Mucosa of stomach (tissue), 1 donor: Measurements from ENCODE around the gene FAM50A.

Source experiments
- H3K27me3 ChIP-seq: one replicate; pipeline ENCODE4 v1.7.0; 2013; ENCODE audit warnings: mild to moderate bottlenecking, low read length; ENCODE audit not compliant: control insufficient read depth, insufficient read depth
- H3K36me3 ChIP-seq: one replicate; pipeline ENCODE4 v1.7.0; 2013; ENCODE audit warnings: low read length; ENCODE audit not compliant: control insufficient read depth, insufficient read depth
- H3K4me1 ChIP-seq: one replicate; pipeline ENCODE4 v1.7.0; 2013; ENCODE audit warnings: mild to moderate bottlenecking, low read length; ENCODE audit not compliant: control insufficient read depth, insufficient read depth
- H3K4me3 ChIP-seq: one replicate; pipeline ENCODE4 v1.7.0; 2013; ENCODE audit warnings: low read length
- H3K9ac ChIP-seq: one replicate; pipeline ENCODE4 v1.7.0; 2013; ENCODE audit warnings: mild to moderate bottlenecking, low read length, moderate library complexity
- H3K9me3 ChIP-seq: one replicate; pipeline ENCODE4 v1.7.0; 2013; ENCODE audit warnings: mild to moderate bottlenecking, low read length, moderate library complexity; ENCODE audit not compliant: control insufficient read depth
- donor health status: Pancreatic carcinoma.

The FAM50A gene

DNA sequence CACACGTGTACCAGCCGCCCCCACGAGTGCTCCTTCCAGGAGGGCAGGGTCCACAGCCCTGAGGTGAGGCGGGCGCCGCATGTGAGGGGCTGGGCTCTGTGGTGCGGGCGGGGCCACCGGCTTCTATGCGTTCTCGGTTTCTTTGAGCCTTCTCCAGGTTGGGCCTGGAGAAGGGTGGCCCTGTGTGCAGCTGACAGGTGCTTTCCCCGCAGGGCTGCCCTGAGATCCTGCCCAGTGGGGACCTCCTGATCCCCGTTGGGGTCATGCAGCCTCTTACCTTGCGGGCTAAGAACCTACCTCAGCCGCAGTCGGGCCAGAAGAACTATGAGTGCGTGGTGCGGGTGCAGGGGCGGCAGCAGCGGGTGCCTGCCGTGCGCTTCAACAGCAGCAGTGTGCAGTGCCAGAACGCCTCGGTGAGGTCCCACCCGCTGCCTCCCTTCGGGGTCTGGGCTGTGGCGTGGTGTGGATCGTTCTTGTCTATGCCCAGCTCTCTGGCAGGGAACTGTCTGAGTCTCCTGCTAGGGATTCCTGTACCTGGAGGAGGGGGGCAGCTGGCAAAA is 20.9 kb downstream of the FAM50A start:
- H3K4me1 ChIP-seq = peaks cover under 1% of the 10 kb centered on the region
- no peak overlapping the region for H3K9ac ChIP-seq
- no peaks in the 10 kb centered on the region for H3K9me3 ChIP-seq
- H3K36me3 ChIP-seq = no peaks in the 10 kb centered on the region
- H3K27me3 ChIP-seq = no peaks in the 10 kb centered on the region
- no peak overlapping the region for H3K4me3 ChIP-seq

DNA sequence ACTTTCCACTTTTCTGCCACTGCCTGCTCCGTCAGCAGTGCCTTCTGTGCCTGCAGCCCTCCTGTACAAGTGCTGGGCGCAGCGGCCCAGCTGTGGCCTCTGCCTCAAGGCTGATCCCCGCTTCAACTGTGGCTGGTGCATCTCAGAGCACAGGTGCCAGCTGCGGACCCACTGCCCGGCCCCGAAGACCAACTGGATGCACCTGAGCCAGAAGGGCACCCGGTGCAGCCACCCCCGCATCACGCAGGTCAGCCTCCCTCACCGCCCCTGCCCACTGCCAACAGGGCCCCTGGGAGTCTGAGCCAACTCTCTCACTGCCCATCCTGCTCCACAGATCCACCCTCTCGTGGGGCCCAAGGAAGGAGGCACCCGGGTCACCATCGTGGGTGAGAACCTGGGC is 21.7 kb downstream of the FAM50A start:
- H3K36me3 ChIP-seq = no peaks in the 10 kb centered on the region
- no peak overlapping the region for H3K9ac ChIP-seq
- no peaks in the 10 kb centered on the region for H3K9me3 ChIP-seq
- H3K27me3 ChIP-seq = no peaks in the 10 kb centered on the region
- no peak overlapping the region for H3K4me3 ChIP-seq
- H3K4me1 ChIP-seq = no peaks in the 10 kb centered on the region

DNA sequence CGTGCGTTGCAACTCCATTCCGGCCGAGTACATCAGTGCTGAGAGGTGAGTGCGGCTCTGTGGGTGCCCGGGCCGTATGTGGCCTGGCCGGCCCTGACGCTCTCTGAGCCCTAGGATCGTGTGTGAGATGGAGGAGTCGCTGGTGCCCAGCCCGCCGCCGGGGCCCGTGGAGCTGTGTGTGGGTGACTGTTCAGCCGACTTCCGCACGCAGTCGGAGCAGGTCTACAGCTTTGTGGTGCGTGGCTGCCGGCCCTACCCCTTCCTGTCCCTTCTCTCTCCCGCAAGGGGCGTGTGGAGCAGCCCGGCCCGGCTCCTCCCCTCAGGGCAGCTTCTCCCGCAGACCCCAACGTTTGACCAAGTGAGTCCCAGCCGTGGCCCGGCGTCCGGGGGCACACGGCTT is 22.1 kb downstream of the FAM50A start:
- Histone ChIP-seq H3K4me3 (no peak overlapping the region), H3K9ac (no peak overlapping the region), H3K4me1 (no peaks in the 10 kb centered on the region), H3K36me3 (no peaks in the 10 kb centered on the region), H3K9me3 (no peaks in the 10 kb centered on the region), H3K27me3 (no peaks in the 10 kb centered on the region)

DNA sequence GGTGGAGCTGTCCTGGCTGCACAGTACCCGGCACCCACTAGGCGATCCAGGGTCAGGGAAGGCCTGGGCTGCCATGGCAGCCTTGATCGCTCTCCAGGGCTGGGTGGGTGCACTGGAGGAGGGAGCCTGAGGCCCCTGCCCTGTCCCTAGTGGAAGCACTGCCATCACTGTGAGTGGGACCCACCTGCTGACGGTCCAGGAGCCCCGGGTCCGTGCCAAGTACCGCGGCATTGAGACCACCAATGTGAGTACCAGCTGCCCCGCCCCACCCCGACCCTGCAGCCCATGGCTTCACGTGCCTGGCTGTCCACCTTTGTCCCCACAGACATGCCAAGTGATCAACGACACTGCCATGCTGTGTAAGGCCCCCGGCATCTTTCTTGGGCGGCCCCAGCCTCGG is 23.0 kb downstream of the FAM50A start:
- no peaks in the 10 kb centered on the region for H3K36me3 ChIP-seq
- no peaks in the 10 kb centered on the region for H3K4me1 ChIP-seq
- no peaks in the 10 kb centered on the region for H3K9me3 ChIP-seq
- no peaks in the 10 kb centered on the region for H3K27me3 ChIP-seq
- H3K4me3 ChIP-seq = no peak overlapping the region
- H3K9ac ChIP-seq = no peak overlapping the region

DNA sequence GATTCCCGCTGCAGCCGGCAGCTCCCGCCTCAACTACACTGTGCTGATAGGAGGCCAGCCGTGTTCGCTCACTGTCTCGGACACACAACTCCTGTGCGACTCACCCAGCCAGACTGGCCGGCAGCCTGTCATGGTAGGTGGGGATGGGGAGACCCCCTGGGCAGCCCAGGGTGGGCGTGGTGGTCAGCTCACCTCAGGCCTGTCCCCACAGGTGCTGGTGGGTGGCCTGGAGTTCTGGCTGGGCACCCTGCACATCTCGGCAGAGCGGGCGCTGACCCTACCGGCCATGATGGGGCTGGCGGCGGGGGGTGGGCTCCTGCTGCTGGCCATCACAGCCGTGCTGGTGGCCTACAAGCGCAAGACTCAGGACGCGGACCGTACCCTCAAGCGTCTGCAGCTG is 23.6 kb downstream of the FAM50A start:
- Histone ChIP-seq H3K9me3 (no peaks in the 10 kb centered on the region), H3K4me1 (peaks cover 2% of the 10 kb centered on the region), H3K4me3 (no peak overlapping the region), H3K27me3 (no peaks in the 10 kb centered on the region), H3K9ac (no peak overlapping the region), H3K36me3 (no peaks in the 10 kb centered on the region)

DNA sequence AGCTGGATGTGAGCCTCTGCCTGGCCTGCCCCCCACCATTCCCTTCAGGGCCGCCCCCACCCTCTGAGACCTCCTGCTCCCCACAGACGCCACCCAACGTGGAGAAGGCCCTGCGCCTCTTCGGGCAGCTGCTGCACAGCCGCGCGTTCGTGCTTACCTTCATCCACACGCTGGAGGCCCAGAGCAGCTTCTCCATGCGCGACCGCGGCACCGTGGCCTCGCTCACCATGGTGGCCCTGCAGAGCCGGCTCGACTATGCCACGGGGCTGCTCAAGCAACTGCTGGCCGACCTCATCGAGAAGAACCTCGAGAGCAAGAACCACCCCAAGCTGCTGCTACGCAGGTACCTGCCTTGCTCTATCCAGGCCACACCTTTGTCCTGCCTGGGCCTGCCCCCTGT is 24.3 kb downstream of the FAM50A start:
- H3K4me1 ChIP-seq = peaks cover 5% of the 10 kb centered on the region
- H3K27me3 ChIP-seq = no peaks in the 10 kb centered on the region
- H3K36me3 ChIP-seq = no peaks in the 10 kb centered on the region
- H3K4me3 ChIP-seq = no peak overlapping the region
- no peak overlapping the region for H3K9ac ChIP-seq
- H3K9me3 ChIP-seq = no peaks in the 10 kb centered on the region

DNA sequence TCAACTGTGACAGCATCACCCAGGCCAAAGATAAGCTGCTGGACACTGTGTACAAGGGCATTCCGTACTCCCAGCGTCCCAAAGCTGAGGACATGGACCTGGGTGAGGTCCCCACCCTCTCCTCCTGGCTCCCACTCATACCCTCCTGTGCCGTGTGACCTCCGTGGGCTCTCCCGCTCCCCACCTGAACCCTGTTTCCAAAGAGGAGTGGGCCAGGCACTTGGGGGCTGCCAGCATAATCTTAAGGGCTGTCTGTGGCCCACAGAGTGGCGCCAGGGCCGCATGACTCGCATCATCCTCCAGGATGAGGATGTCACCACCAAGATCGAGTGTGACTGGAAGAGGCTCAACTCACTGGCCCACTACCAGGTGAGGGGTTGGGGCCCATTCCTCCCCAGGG is 25.2 kb downstream of the FAM50A start:
- H3K4me1 ChIP-seq = peaks cover 5% of the 10 kb centered on the region
- H3K36me3 ChIP-seq = no peaks in the 10 kb centered on the region
- no peaks in the 10 kb centered on the region for H3K27me3 ChIP-seq
- no peaks in the 10 kb centered on the region for H3K9me3 ChIP-seq
- no peak overlapping the region for H3K4me3 ChIP-seq
- H3K9ac ChIP-seq = no peak overlapping the region

DNA sequence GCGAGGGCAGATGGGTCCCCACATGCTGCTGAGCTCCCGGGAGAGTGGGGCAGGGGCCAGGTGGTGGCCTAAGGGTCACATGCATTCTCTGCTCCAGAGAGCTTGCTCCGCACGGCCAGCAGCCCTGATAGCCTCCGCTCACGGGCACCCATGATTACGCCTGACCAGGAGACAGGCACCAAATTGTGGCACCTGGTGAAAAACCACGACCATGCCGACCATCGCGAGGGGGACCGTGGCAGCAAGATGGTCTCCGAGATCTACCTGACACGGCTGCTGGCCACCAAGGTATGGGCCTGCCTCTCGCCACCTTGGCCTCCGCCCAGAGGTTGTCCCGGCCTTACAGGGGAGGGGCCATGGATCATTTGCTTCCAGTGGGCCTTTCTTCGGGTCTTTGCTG is 25.9 kb downstream of the FAM50A start:
- Histone ChIP-seq H3K36me3 (no peaks in the 10 kb centered on the region), H3K4me1 (peaks cover 5% of the 10 kb centered on the region), H3K9me3 (no peaks in the 10 kb centered on the region), H3K9ac (no peak overlapping the region), H3K27me3 (no peaks in the 10 kb centered on the region), H3K4me3 (no peak overlapping the region)

DNA sequence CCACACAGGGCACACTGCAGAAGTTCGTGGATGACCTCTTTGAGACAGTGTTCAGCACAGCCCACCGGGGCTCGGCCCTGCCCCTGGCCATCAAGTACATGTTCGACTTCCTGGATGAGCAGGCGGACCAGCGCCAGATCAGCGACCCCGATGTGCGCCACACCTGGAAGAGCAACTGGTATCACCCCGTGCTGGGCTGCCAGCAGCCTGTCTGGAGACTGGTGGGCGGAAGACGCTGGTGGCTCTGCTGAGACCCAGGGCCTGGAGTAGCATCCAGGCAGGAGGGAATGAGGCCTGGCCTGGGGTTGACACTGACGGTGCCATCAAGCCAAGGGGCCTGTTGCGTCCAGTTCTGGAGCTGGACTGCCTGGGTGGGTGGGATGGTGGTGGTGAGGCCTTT is 26.5 kb downstream of the FAM50A start:
- H3K4me1 ChIP-seq = peaks cover 5% of the 10 kb centered on the region
- no peaks in the 10 kb centered on the region for H3K36me3 ChIP-seq
- no peaks in the 10 kb centered on the region for H3K9me3 ChIP-seq
- H3K9ac ChIP-seq = no peak overlapping the region
- H3K4me3 ChIP-seq = no peak overlapping the region
- no peaks in the 10 kb centered on the region for H3K27me3 ChIP-seq

DNA sequence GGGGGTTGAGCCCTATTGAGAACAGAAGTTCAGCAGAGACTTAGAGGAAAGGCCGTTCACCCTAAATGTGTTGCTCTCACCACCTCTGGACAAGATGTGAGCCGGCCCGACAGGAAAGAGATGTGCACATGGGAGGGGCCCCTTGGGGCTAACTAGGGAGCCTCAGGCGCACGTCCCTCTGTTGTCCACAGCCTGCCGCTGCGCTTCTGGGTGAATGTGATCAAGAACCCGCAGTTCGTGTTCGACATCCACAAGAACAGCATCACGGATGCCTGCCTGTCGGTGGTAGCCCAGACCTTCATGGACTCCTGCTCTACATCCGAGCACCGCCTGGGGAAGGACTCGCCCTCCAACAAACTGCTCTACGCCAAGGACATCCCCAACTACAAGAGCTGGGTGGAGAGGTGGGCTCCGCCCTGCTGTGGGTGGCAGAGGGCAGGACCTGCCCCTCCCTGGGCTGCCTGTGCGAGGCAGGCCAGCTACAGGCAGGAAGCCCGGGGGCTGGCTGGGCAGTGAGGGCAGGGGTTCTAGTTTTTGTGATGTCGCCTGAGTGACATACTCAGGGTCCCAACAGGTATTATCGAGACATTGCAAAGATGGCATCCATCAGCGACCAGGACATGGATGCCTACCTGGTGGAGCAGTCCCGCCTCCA is 27.1 kb downstream of the FAM50A start:
- H3K9me3 ChIP-seq = no peaks in the 10 kb centered on the region
- no peaks in the 10 kb centered on the region for H3K36me3 ChIP-seq
- no peaks in the 10 kb centered on the region for H3K27me3 ChIP-seq
- no peak overlapping the region for H3K4me3 ChIP-seq
- no peak overlapping the region for H3K9ac ChIP-seq
- peaks cover 5% of the 10 kb centered on the region for H3K4me1 ChIP-seq

DNA sequence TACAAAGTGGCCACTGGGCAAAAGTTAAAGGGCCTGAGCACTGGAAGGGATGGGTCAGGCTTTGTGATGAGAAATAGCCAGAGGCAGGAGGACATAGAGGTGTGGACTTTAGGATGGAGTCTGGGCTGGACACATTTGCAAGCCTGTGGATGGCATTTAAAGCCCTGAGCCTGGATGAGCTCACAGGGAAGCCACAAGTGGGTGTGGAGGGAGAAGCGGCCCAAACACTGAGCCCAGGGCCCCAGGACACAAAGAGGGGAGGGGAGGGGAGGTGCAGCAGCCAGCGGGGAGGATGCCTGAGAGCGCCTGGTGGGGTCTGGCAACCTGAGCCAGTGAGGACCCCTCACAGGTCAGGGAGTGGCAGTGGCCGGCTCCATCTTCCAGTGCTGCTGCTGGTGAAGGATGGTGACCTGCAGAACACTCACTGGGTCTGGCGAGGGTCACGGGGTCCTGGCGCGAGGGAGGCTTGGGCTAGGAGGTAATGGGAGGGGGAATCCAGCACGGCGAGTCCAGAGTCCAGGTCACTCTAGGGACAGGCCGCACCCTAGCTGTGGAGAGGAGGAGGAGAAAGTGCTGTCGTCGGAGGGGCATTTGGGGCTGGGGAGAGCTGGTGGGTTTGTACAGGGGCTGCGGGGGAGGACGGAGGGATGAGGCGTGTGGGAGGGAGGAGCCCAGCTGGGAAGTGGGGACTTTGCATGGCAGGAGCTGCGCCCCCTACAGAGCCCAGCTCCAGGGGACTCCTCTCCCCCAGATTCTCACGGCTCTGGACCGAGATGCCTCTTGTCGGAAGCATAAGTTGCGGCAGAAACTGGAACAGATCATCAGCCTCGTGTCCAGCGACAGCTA is 28.1 kb downstream of the FAM50A start:
- Histone ChIP-seq H3K4me3 (no peak overlapping the region), H3K9me3 (no peaks in the 10 kb centered on the region), H3K4me1 (peaks cover 5% of the 10 kb centered on the region), H3K27me3 (no peaks in the 10 kb centered on the region), H3K9ac (no peak overlapping the region), H3K36me3 (no peaks in the 10 kb centered on the region)
